ENCODE data around the gene B3GNT7.
"Not testable (repeated sequence)": the region's sequence is repeated elsewhere in the genome, so short reads cannot be mapped to it uniquely, and the experiment has no call there.

Gene B3GNT7

DNA sequence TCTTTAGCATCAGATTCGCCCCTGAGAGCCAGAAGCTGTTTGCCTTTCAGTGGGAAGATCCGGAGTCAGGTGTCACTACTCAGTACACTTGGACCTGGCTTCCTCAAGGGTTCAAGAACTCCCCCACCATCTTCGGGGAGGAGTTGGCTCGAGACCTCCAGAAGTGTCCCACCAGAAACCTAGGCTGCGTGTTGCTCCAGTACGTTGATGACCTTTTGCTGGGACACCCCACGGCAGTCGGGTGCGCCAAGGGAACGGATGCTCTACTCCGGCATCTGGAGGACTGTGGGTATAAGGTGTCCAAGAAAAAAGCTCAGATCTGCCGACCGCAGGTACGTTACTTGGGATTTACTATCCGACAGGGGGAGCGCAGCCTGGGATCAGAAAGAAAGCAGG lies 8.7 kb downstream of the B3GNT7 start:
- DNase-seq, result not testable (repeated sequence)

DNA sequence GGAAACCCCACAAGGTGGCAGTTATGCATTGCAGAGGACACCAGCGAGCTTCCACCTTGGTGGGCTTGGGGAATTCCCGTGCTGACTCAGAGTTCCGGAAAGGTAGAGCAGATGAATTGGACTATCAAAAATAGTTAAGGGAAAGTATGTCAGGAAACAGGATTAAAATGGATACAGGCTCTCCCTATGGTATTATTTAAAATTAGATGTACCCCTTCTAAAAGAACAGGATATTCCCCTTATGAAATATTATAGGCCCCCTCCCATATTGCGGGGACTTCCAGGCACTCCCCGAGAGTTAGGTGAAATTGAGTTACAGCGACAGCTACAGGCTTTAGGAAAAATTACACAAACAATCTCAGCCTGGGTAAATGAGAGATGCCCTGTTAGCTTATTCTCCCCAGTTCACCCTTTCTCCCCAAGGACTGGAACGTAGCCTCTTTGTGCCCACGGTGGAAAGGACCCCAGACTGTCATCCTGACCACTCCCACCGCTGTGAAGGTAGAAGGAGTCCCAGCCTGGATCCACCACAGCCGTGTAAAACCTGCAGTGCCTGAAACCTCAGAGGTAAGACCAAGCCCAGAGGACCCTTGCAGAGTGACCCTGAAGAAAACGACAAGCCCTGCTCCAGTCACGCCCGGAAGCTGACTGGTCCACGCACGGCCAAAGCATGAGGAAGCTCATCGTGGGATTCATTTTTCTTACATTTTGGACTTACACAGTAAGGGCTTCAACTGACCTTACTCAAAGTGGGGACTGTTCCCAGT lies 10.3 kb downstream of the B3GNT7 start:
- not testable (repeated sequence) for DNase-seq

DNA sequence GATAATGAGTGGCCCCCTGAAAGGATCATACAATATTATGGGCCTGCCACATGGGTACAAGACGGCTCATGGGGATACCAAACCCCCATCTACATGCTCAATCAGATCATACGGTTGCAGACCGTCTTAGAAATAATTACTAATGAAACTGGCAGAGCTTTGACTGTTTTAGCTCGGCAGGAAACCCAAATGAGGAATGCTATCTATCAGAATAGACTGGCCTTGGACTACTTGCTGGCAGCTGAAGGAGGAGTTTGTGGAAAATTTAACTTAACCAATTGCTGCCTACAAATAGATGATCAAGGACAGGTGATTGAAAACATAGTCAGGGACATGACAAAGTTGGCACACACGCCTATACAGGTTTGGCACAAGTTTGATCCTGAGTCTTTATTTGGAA lies 12.2 kb downstream of the B3GNT7 start:
- not testable (repeated sequence) for DNase-seq

DNA sequence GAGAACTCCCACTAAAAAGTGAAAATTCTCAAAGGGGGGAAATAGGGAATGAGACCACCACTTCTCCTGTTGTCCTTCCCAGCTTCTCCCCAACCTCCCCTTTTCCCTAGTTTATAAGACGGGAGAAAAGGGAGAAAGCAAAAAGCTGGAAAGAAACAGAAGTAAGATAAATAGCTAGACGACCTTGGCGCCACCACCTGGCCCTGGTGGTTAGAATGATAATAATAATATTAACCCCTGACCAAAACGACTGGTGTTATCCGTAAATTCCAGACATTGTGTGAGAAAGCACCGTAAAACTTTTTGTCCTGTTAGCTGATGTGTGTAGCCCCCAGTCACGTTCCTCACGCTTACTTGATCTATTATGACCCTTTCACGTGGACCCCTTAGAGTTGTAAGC lies 12.8 kb downstream of the B3GNT7 start:
- not testable (repeated sequence) for DNase-seq

DNA sequence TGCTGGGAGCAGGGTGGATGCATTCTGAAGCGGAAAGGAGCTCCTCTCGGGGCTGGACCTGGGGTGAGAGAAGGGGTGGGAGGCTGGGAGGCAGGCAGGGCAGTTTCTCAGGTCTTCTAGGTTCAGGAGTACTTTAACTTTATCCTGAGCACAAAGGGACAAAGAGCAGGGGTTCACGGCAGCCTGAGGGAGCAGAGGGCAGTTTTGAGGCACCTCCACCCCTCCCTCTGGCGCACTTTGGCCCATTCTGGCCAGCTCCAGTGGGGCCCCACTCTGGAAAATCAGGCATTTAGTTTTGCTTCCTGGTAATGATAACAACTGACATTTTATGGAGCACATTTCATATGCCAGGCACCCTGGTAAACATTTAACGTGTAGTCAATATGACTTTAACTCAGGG lies 14.3 kb downstream of the B3GNT7 start:
- no peak for DNase-seq

DNA sequence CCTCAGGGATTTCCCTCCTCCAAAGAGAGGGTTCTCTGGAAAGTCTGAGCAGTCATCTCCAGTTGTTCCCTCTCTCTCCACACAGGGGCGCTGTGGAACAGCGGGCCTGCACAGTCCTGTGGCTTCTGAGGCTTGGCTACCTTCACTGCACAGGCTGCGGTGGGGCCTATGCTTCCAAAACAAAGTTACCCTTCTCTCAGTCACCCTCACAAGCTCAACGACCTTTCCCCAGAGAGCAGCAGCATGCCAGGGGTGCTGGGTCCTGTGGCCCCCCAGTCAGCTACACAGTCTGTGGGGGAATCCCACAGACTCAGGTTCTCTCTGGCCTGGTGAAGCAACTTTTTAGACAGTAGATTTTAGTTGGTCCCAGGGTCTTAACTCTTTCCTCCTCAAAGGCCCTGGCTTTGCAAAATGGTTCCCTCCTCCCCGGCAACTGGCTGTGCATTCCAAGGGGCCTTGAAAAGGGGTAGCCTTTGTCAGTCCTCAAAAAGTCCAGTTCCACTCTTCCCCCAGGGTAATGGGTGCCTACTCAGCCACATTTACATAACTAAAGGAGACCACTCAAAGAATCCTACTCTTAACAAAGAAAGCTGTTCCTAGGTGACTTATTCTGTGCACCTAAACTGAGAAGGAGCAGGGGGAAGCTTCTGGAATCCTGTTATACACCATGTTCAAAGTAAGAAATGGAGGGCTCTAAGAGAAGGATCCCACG lies 14.9 kb downstream of the B3GNT7 start:
- no peak for DNase-seq

DNA sequence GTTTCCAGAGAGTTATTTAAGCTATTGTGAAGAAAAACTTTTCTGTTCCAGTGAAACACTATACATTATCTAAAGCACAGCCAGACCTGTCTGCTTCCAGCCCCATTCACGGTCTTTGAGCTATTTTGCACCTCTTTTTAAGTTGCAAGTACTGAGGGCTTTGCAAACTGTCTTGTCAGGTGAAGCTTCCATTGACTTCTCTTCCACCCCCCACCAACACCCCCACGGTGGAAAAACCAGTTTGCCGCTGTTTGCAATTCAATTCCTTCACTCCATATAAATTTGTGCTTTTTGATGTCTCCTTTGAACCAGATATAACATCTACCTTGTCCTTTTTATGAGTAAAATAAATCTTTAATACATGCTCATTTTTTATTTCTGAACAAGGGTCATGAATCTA lies 15.7 kb downstream of the B3GNT7 start:
- DNase-seq, result no peak

DNA sequence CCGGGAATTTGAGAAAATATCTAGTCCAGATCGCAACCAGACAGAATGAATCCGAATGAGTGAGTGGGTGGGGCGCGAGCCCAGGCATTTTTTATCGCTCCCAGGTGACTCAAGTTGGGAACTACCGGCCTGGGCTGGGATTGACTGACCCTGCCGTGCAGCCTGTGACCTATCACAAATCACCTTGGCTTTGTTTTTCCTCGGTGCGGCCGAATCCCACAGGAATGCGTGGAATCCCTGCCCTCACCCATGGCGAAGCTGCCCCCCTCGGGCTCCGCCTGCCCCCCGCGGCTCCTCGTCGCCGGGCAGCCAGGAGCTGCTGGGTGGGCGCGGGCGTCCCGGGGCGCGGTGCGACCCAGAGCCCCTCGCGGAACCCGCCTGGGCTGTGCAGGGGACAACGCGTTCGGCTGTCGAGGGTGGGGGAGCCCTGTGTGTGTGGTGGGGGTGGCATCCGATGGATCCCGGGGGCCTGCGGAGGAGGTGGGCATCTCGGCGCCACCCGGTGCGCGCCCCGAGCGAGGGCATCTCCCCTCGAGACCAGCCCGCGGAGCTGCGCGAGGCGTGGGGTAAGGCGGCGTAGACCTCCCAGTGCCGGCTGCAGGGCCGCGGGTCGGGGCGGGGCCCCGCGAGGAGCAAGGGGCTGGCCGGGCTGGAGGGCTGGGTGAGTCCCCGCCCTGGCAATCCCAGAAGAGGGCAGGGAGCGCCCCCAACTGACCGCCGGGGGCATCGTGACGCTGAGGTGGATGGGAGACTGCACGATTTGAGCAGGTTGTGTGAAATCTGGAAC lies 16.5 kb downstream of the B3GNT7 start:
- no peak for DNase-seq

DNA sequence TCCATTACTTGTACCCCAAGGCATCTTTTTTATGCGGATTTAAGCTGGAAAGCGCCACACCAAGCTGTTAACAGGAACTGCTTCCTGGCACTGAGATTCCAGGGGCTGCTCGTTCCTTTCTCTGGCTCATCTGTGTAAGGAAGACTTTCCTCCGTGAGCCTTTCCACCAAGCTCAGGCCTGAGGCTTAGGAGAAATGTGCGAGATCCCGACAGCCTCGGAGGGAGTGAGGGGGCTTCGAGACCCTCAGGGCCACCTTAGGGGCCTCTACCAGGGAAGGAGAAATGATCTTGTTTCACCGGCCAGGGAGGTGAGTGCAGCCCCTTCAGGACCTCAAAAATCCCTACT lies 17.1 kb downstream of the B3GNT7 start:
- DNase-seq, result no peak

DNA sequence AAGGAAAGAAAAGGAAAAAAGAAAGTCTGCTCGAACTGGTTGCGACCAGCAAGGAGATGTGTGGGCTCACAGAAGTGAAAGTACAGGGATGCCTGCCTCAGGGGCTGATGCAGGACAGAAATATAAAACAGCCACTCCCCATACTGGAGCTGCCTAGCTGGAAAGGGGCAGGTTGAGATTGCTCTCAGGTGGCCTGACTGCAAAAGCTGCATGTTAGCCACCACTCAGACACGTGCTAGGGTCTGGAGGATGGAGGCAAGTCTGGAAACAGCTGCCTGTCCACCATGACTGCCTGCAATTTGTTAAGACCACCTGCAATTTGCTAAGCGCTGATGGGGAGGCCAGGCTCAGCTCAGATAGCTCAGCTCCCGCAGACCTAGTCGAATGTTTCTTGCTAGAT lies 17.9 kb downstream of the B3GNT7 start:
- no peak for DNase-seq

DNA sequence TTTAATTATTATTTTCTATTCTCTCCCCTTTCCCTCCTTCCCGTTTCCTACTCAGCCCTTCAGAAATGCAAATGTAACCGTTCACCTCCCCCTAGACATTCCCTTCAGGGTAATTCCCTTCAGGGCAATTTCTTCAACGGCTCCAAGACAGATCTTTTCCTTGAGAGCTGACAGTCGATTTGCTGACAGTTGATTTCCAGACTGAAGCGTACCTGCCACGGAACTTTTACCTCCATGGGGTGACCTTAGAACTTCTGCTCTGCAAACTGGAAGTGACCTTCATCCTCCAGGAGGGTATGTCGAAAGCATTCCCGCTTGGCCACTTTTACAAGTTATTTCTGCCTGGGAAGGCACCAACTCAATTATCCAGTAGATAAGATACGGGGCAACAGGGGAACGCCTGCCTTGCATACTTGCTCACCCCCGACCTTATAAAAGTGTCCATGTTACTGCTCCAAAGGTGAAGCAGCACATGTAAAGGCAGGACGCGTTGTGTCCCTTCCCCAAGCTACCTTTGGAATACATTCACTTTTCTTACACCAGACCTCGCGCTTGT lies 18.5 kb downstream of the B3GNT7 start:
- no peak for DNase-seq

DNA sequence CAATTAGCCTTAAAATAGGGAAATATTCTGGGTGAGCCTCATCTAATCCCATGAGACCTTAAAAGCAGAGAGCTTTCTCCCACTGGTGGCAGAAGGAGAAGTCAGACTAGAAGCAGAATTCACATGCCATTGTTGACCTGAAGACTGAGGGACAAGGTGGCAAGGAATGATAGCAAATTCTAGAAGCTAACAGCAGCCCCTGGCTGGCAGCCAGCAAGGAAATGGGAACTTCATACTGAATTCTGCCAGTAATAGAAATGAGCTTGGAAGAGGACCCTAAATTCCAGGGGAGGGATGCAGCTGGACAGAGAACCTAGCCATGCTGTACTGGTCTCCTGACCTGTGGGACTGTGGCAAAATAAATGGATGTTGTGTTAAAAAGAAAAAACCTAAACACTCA lies 19.5 kb downstream of the B3GNT7 start:
- no peak for DNase-seq

DNA sequence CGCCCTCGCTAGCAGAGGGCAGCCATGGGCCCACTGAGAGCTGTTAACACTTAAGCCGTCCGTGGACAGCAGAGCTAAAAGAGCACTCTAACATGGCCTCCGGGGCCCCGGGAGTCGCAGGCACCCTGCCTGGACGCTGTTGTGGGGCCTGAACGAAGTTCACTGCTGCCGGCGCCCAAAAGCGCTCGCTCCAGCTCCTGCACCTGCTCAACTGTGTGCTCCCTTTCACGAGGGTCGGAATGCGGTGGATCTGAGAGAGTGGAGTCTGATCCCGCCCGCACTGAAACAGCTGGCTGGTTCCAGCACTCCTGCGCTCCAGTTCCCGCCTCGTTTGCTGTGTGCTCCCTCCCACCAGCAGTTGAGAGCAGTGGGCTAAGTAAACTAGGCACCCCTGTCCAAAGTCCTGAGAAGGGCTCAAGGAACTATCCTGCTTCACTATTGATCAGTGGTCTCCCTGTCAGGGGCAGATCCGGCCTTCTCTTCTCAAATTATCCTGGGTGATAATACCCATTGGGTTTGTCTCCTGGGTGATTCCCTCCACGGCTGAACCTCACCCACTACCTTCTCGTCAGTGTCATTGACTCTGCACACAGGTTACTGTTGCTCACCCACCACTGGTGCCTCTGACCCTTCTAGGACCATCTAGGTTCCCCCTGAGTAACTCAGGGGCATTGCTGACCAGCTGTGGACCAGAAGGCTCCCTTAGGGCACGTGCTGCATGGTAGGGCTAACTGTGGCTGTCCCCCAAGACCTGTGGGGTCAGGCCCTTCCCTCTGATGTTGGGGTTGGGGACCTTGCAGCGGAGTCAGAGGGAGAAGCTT lies 23.5 kb downstream of the B3GNT7 start:
- no peak for DNase-seq

DNA sequence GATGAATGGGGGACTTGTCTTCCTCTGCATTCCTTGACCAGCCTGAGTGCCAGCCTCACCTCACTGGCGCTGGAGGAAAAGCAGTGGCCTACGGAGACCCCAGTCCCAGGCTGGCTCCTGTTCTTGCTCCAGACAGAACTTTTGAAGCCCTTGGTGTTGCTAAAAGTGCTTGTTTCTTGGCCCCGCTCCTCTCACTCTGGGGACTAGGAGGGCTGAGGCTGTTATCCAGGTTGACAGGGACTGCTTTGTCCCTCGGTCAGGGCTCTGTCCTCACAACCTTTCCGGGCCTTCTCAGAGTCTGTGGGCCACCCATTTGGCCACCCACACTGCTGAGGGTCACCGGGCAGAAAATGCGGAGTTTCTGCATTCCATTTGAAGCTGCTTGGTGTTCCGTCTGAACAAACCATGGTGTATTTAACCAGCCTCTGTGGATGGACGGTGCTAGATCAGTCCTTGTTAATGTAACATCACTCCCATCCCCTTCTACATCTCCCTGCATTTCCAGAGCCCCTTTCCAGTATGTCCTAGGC lies 25.6 kb downstream of the B3GNT7 start:
- no peak for DNase-seq

DNA sequence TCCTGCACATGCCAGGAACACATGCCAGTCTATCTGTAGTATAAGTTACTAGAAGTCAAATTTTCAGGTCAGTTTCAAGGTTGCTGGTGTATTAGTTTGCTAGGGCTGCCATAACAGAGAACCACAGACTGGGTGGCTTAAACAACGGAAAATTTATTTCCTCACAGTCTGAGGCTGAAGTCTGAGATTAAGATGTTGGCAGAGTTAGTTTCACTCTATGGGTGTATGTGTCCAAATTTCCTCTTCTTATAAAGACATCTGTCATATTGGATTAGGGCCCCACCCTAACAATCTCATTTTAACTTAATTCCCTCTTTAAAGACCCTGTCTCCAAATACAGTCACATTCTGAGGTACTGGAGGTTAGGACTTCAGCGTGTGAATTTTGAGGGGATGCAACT lies 26.5 kb downstream of the B3GNT7 start:
- no peak for DNase-seq

DNA sequence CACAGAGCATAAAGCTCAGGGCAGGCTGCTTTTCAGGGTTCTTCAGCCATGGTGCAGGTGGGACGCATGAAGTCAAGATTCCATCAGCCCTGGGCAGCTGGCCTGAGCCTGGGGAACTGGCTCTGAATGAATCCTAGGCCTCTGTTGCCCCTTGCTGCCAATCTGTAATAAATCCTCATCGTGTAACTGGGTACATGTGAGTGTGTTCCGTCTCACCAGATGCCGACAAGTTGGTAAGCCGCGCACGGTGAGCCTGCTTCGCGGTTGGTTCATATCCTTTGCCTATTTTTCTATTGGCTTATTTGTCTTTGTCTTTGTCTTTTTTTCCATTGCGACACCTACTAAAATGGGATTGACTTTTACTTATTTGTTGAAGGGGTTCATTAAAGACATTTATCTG lies 27.7 kb downstream of the B3GNT7 start:
- no peak for DNase-seq

DNA sequence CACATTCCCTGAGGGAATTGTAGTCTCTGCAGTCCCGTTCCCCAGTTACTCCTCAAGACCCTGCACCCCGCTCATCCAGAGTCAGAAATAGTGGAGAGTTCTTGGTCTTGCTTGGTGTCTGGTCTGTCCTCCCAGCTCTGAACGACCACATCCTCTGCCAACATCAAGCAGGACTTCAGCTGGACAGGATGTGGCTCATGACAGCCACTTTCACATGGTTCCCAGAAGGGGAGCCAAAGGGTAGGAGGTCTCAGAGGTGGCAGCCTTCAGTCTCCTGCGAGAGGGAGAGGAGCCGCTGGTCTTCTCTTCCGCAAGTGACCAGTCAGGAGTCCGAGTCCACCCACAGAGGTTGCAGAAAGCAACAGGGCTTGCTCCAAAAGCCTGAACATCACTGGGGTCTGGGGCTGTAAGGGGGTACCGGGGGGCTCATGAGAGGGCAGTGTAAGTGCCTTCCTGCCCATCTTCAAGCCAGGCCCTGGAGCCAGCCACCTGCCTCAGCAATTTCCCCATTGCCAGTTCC lies 29.8 kb downstream of the B3GNT7 start:
- no peak for DNase-seq

DNA sequence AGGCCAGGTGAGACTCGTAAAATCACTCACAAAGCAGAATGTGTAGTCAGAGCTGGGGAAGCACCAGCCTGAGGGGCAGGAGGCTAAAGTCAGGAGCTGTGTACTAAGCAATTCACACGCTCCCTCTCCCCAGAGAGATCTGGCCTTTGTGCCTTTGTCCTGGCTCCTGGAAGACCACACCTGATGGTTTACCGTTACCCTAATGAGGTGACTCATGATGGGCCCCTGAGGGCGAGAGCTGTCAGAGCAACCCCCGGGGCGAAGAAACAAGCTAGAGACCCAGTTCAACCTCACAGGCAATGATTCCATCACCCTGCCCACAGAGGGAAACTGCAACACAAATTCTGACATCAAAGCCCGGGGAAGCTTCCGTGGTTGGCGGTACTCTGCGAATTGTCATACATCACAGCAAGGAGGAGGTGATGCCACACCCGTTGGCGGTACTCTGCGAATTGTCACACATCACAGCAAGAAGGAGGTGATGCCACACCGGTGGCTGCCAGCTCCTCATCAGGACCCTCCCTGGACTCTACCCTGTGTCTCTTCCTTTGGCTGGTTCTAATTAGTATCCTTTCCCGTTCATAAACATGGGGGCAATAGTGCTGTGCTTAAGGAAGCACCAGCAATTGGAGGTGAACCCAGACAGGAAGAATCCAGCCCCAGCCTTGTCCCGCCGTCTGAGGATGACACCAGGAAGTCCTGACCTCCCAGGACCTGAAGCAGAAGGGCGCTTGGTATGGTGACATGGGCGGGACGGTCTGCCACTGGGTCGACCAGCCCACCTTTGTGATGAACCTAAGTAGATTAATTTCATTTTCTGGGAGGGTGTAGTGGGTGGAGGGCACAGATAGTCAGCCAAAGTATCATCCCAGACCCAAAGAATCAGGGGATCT lies 30.5 kb downstream of the B3GNT7 start:
- no peak for DNase-seq

DNA sequence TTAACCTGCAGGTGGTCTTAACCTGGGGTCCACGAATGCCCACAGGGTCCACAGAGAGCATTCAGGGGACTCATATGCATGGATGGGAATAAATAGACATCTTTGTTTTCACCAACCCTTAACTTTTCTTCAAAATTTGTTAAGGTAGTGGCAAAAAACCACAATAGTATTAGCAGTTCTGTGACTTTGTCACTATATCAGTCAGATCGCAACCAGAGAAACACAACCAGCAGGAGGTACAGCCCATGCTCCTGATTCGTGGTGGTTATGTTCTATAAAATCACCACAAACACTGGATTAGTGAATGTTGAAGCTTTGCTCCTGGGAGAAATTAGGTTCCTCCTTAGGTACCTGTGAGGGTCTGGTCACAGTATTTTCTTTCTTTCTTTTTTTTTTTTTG lies 31.6 kb downstream of the B3GNT7 start:
- no peak for DNase-seq

DNA sequence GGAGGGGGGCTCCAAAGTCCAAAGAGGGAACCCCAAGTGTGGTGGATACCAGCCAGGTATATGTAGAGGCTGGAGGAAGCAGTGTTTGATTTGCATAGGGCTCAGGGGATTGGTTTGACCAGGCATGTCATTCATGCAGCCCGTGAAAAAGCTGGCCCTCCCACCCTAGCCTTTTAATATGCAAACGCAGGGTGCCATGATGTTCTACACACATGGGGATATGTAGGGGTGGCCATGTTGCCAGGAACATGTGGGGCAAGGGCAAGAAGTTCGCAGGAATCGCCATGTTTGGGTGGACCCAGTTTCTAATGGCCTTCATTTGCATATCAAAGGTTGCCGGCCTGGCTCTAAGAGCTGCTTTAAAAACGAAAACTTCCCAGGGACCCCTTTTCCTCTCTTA lies 33.6 kb downstream of the B3GNT7 start:
- no peak for DNase-seq

DNA sequence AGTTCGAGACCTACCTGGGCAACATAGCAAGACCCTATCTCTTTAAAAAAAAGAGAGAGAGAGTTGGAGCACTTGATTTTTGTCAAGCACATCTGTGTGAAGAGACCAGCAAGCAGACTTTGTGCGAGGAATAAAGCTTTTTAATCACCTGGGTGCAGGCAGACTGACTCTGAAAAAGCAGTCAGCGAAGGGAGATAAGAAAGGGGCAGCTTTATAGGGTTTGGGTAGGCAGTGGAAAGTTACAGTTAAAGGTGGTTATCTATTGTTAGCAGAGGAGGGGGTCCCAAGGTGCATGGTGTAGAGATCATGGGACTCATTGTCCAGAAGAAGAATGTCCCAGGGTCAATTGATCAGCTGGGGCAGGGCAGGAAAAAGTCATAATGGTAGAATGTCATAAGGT lies 34.4 kb downstream of the B3GNT7 start:
- DNase-seq, result no peak

Measured in KG1 (cell line).